Measurements from ENCODE around the gene PARD3B.

The PARD3B gene

DNA sequence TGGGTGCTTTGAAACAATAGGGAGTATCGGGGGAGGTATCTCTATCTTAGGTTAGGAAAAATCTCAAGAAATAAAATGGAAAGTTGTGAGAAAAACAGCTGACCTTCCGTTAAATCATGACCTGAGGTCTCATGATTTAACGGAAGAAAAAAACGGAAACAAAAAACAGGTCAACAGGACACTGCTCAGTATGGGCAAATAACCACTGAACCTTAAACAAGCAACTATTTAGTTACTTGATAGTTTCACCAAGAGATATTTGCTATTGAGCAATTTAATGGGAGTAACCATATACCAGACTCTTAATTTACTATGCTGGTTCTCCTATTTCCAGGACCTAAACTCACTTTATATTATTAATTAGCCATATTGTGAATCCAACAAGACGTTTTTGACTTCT is 150.8 kb downstream of the PARD3B start:
- no peak for TF ChIP-seq SP1 (IDR thresholded peaks at IDR 0.05)
- no peak for TF ChIP-seq SUZ12 (IDR thresholded peaks at IDR 0.05)
- no peak for TF ChIP-seq TARDBP (IDR thresholded peaks at IDR 0.05)
- TF ChIP-seq ARNT (IDR thresholded peaks at IDR 0.05), result no peak
- no peak for TF ChIP-seq FOXA1 (IDR thresholded peaks at IDR 0.05)
- no peak for TF ChIP-seq NFRKB (IDR thresholded peaks at IDR 0.05)
- no peak for TF ChIP-seq BHLHE40 (IDR thresholded peaks at IDR 0.05; ENCODE audit: borderline replicate concordance)
- TF ChIP-seq, protein P1, sequence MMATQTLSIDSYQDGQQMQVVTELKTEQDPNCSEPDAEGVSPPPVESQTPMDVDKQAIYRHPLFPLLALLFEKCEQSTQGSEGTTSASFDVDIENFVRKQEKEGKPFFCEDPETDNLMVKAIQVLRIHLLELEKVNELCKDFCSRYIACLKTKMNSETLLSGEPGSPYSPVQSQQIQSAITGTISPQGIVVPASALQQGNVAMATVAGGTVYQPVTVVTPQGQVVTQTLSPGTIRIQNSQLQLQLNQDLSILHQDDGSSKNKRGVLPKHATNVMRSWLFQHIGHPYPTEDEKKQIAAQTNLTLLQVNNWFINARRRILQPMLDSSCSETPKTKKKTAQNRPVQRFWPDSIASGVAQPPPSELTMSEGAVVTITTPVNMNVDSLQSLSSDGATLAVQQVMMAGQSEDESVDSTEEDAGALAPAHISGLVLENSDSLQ (IDR thresholded peaks at IDR 0.05), result no peak
- TF ChIP-seq ZNF384 (IDR thresholded peaks at IDR 0.05), result no peak
- no peak for TF ChIP-seq HDGF (IDR thresholded peaks at IDR 0.05; ENCODE audit: borderline replicate concordance)
- TF ChIP-seq ELF4 (IDR thresholded peaks at IDR 0.05), result no peak
- no peak for TF ChIP-seq L3MBTL2 (conservative IDR thresholded peaks at IDR 0.05)
- no peak for TF ChIP-seq CTBP1 (IDR thresholded peaks at IDR 0.05; ENCODE audit: borderline replicate concordance)
- no peak for TF ChIP-seq FOXM1 (IDR thresholded peaks at IDR 0.05; ENCODE audit: borderline replicate concordance)
- no peak for TF ChIP-seq FOXK2 (IDR thresholded peaks at IDR 0.05)
- TF ChIP-seq LEF1 (IDR thresholded peaks at IDR 0.05; ENCODE audit: borderline replicate concordance), result no peak
- no peak for DNase-seq (ENCODE audit: extremely low spot score)
- ChIA-PET POLR2A (no interaction called here), CTCF (no interaction called here)

DNA sequence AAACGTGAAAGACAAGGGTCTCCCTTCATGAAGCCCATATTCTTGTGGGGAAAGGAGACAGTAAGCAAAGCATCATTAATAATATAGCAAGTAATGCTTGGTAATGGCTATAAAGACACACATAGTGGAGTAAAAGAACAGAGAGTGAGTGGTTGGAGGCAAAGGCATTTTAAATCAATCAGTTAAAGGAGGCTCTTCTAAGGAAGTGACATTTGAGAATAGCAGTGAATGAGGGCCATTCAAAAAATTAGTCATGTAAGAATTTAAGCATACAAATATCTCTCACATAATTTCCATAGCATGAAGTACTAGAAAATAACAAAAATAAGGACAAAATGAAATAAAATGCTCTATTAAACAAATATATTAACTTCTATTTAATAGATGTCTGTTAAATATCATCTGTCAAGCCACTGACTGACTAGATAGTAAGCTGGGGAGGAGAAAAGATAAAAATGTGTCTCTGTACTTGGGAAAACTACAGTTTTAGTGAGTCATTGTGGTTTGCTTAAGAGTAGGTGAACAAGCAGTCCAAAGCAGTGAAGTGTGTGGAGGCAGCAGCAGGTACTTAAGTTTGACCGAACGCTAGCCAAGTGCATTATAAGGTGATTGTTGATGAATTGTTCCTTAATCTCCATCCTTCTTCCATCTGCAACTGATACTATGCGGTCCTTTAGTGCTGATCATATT is 160.1 kb downstream of the PARD3B start:
- POLR2A ChIA-PET, result no interaction called here
- no peak for DNase-seq (ENCODE audit: extremely low spot score)
- TF ChIP-seq FOXA1 (IDR thresholded peaks at IDR 0.05), result no peak
- CTCF ChIA-PET, result no interaction called here

GRCh38 chr2:204706939-204707338 is 161.7 kb downstream of the PARD3B start:
- peak; percentile 5 for DNase-seq (ENCODE audit: extremely low spot score)
- CTCF ChIA-PET, result no interaction called here
- no peak for TF ChIP-seq FOXA1 (IDR thresholded peaks at IDR 0.05)
- POLR2A ChIA-PET, result no interaction called here

GRCh38 chr2:204713211-204713610 is 167.9 kb downstream of the PARD3B start:
- no peak for DNase-seq (ENCODE audit: extremely low spot score)
- TF ChIP-seq TARDBP (IDR thresholded peaks at IDR 0.05) (no peak), BHLHE40 (IDR thresholded peaks at IDR 0.05; ENCODE audit: borderline replicate concordance) (no peak)
- TF ChIP-seq, protein P1 (IDR thresholded peaks at IDR 0.05), result no peak
- ChIA-PET POLR2A (no interaction called here), CTCF (no interaction called here)

- no peak for DNase-seq (ENCODE audit: extremely low spot score)
- ChIA-PET CTCF (no interaction called here), POLR2A (no interaction called here)
- no peak for TF ChIP-seq FOXK2 (IDR thresholded peaks at IDR 0.05)
- no peak for TF ChIP-seq L3MBTL2 (conservative IDR thresholded peaks at IDR 0.05)
- no peak for TF ChIP-seq HDGF (IDR thresholded peaks at IDR 0.05; ENCODE audit: borderline replicate concordance)
These were observed 170.1 kb downstream of the PARD3B start for GRCh38 chr2:204715361-204715760.

DNA sequence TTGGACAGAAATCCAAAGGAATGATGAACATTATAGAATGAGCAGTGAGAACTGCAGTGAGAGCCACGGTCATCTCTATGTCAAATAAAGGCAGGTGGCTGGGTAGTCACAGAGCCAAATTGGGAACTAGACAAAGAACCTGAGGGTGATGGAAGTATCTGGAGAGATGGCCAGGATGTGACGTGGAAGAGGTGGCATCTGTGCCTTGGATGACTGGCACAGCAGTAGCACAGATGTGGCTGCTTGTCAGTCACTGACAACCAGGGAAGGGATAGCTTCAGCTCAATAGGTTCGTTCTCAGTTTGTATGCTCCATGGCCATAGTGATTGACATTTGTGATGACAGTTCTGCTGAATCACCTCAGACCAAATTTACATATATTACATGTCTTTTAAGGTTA is 172.3 kb downstream of the PARD3B start:
- CTCF ChIA-PET, result no interaction called here
- POLR2A ChIA-PET, result no interaction called here
- DNase-seq (ENCODE audit: extremely low spot score), result no peak
- TF ChIP-seq FOXK2 (IDR thresholded peaks at IDR 0.05) (no peak), FOXM1 (IDR thresholded peaks at IDR 0.05; ENCODE audit: borderline replicate concordance) (no peak), SP1 (IDR thresholded peaks at IDR 0.05) (no peak), ELF4 (IDR thresholded peaks at IDR 0.05) (no peak), HDGF (IDR thresholded peaks at IDR 0.05; ENCODE audit: borderline replicate concordance) (no peak), FOXA1 (IDR thresholded peaks at IDR 0.05) (no peak), LEF1 (IDR thresholded peaks at IDR 0.05; ENCODE audit: borderline replicate concordance) (no peak), ZNF384 (IDR thresholded peaks at IDR 0.05) (no peak), TARDBP (IDR thresholded peaks at IDR 0.05) (no peak)

DNA sequence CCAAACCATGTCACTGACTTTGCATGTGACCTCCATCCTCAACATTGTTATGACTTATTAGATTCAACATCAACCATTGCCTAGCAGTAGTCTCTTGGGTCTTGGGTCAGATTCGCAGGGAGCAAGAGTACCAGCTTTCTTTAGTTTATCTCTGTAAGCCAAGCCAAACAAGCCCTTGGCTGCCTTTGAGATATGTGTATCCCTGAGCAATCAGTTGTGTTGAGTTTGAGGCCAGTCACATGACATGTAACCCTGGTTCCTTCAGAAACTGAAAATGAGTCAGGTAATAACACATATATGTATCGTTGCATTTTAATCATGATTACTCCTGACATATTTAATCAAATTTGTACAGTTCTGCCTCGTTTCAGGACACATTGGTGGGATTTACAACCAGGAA is 173.3 kb downstream of the PARD3B start:
- CTCF ChIA-PET, result no interaction called here
- TF ChIP-seq SP1 (IDR thresholded peaks at IDR 0.05) (no peak), HDGF (IDR thresholded peaks at IDR 0.05; ENCODE audit: borderline replicate concordance) (no peak), FOXK2 (IDR thresholded peaks at IDR 0.05) (no peak), ELF4 (IDR thresholded peaks at IDR 0.05) (no peak), FOXM1 (IDR thresholded peaks at IDR 0.05; ENCODE audit: borderline replicate concordance) (no peak), L3MBTL2 (conservative IDR thresholded peaks at IDR 0.05) (no peak), NFRKB (IDR thresholded peaks at IDR 0.05) (no peak), CTBP1 (IDR thresholded peaks at IDR 0.05; ENCODE audit: borderline replicate concordance) (no peak), TARDBP (IDR thresholded peaks at IDR 0.05) (no peak), BHLHE40 (IDR thresholded peaks at IDR 0.05; ENCODE audit: borderline replicate concordance) (no peak), SUZ12 (IDR thresholded peaks at IDR 0.05) (no peak), LEF1 (IDR thresholded peaks at IDR 0.05; ENCODE audit: borderline replicate concordance) (no peak), ARNT (IDR thresholded peaks at IDR 0.05) (no peak), ZNF384 (IDR thresholded peaks at IDR 0.05) (no peak), FOXA1 (IDR thresholded peaks at IDR 0.05) (no peak)
- TF ChIP-seq, protein P1 (IDR thresholded peaks at IDR 0.05), result no peak
- DNase-seq (ENCODE audit: extremely low spot score), result no peak
- POLR2A ChIA-PET, result no interaction called here
